HCT116 (cell line): ENCODE data around the gene WNT11. TPM values are rescaled to one million over a fixed set of nuclear protein-coding genes. Genes with fewer than 3 reads are reported as not detected.

Experiments used
- ATAC-seq: fragments of 200-7000 bp; cut with Tn5 transposase; 2 replicates; pipeline ENCODE4 v1.9.1; 2020; ENCODE audit warnings: mild to moderate bottlenecking, moderate library complexity
- BruUV-seq: library from RNA; stranded (reverse); fragments of 400-500 nt; replicated peaks from 2 replicates; lab custom pipeline; 2021; lab: Mats Ljungman, UMichigan
- CTCF ChIA-PET: fragments of 300-600 bp; sonication (Branson Sonifier 250); formaldehyde crosslinking; loops from one replicate; lab custom pipeline; 2021; ENCODE audit warnings: antibody characterized with exemption; lab: Charles Lee
- POLR2A ChIA-PET: fragments of 300-600, 350-600 bp; sonication (Branson Sonifier 250); formaldehyde crosslinking; loops from one replicate; lab custom pipeline; 2021; ENCODE audit warnings: antibody characterized with exemption; lab: Charles Lee
- RAD21 ChIA-PET, 2 experiments: fragments of 300-600 bp; sonication (Branson Sonifier 250); formaldehyde crosslinking; loops; one replicate each; lab custom pipeline; 2023; ENCODE audit warnings: low total read pairs in 2 of 2; ENCODE audit not compliant: uncharacterized antibody in 2 of 2, unreplicated experiment in 2 of 2, low non-redundant PET in 1 of 2; lab: Charles Lee
- DNase-seq: peaks from one replicate; pipeline ENCODE4 v3.0.0-alpha.2; 2010; ENCODE audit warnings: low read depth, low spot score
- H2AFZ ChIP-seq: fragments of 200-600 bp; shearing (Covaris generic), sonication (generic); 2 replicates; pipeline ENCODE4 v1.6.1; 2017; ENCODE audit warnings: low read depth, mixed run types, mixed read lengths, antibody characterized with exemption, low read length; ENCODE audit not compliant: poor library complexity, severe bottlenecking
- H3K27ac ChIP-seq: 2 replicates; pipeline ENCODE4 v1.5.1; 2012; ENCODE audit warnings: low read depth, low read length
- H3K27me3 ChIP-seq: fragments of 200-600 bp; sonication (generic); 2 replicates; pipeline ENCODE4 v1.6.1; 2016; ENCODE audit warnings: mixed run types, low read length, mixed read lengths; ENCODE audit not compliant: insufficient read depth
- H3K36me3 ChIP-seq, 2 experiments: fragments of 200-500 bp in 1 of 2; fragments of 200-600 bp in 1 of 2; sonication (Bioruptor generic) in 1 of 2; sonication (generic) in 1 of 2; 2 replicates each; pipeline versions ENCODE4 v1.5.1 to v1.6.1; 2014 to 2016; ENCODE audit warnings: low read length in 2 of 2, inconsistent platforms in 1 of 2, mixed read lengths in 1 of 2, mixed run types in 1 of 2; ENCODE audit not compliant: insufficient read depth in 2 of 2, control insufficient read depth in 1 of 2
- H3K4me1 ChIP-seq, 2 experiments: fragments of 200-600 bp in 1 of 2; sonication (generic) in 1 of 2; 2 replicates each; pipeline versions ENCODE4 v1.5.1 to v1.6.1; 2012 to 2017; ENCODE audit warnings: low read length in 2 of 2, inconsistent platforms in 1 of 2, mild to moderate bottlenecking in 1 of 2, mixed read lengths in 1 of 2, mixed run types in 1 of 2, moderate library complexity in 1 of 2; ENCODE audit not compliant: insufficient read depth in 2 of 2, control insufficient read depth in 1 of 2
- H3K4me2 ChIP-seq: fragments of 200-600 bp; sonication (generic); 2 replicates; pipeline ENCODE4 v1.6.1; 2017; ENCODE audit warnings: mixed run types, low read length, mixed read lengths
- H3K4me3 ChIP-seq, 2 experiments: fragments of 200-600 bp in 1 of 2; sonication (generic) in 1 of 2; replicated peaks in 1 of 2; 2 replicates each; pipeline ENCODE4 v1.5.1; 2011 to 2016; ENCODE audit warnings: low read length in 2 of 2, control low read depth in 1 of 2, low read depth in 1 of 2, mild to moderate bottlenecking in 1 of 2, mixed read lengths in 1 of 2, mixed run types in 1 of 2
- H3K79me2 ChIP-seq: fragments of 200-600 bp; sonication (generic); 2 replicates; pipeline ENCODE4 v1.6.1; 2017; ENCODE audit warnings: mild to moderate bottlenecking, mixed run types, low read length, moderate library complexity, mixed read lengths; ENCODE audit not compliant: insufficient read depth
- H3K9ac ChIP-seq: fragments of 200-600 bp; sonication (generic); 2 replicates; pipeline ENCODE4 v1.6.1; 2016; ENCODE audit warnings: low read length, mixed read lengths
- H3K9me2 ChIP-seq: fragments of 200-600 bp; sonication (generic), shearing (Covaris generic); 2 replicates; pipeline ENCODE4 v1.6.1; 2017; ENCODE audit warnings: mixed run types, mild to moderate bottlenecking, moderate library complexity; ENCODE audit not compliant: insufficient read depth
- H3K9me3 ChIP-seq, 2 experiments: fragments of 200-500 bp in 1 of 2; fragments of 200-600 bp in 1 of 2; sonication (Bioruptor generic) in 1 of 2; sonication (generic) in 1 of 2; 2 replicates each; pipeline ENCODE4 v1.6.1; 2014 to 2017; ENCODE audit warnings: low read length in 2 of 2, mixed read lengths in 2 of 2, inconsistent platforms in 1 of 2, low read depth in 1 of 2, mild to moderate bottlenecking in 1 of 2, mixed run types in 1 of 2, moderate library complexity in 1 of 2; ENCODE audit not compliant: control insufficient read depth in 1 of 2, insufficient read depth in 1 of 2
- H4K20me1 ChIP-seq: fragments of 200-600 bp; sonication (generic), shearing (Covaris generic); 2 replicates; pipeline ENCODE4 v1.6.1; 2017; ENCODE audit warnings: mixed run types, mild to moderate bottlenecking, moderate library complexity; ENCODE audit not compliant: insufficient read depth
- ATF3 ChIP-seq: IDR thresholded peaks from 2 replicates; pipeline ENCODE4 v1.6.1; 2012
- CBX3 ChIP-seq: IDR thresholded peaks from 2 replicates; pipeline ENCODE4 v1.6.1; 2012; ENCODE audit warnings: low read depth
- CEBPB ChIP-seq: IDR thresholded peaks from 2 replicates; pipeline ENCODE4 v1.6.1; 2012; ENCODE audit warnings: low read depth
- ELF1 ChIP-seq: IDR thresholded peaks from 2 replicates; pipeline ENCODE4 v1.6.1; 2012; ENCODE audit warnings: low read depth, borderline replicate concordance
- EZH2phosphoT487 ChIP-seq: fragments of 200-600 bp; IDR thresholded peaks from 2 replicates; pipeline ENCODE4 v1.6.1; 2018; ENCODE audit warnings: antibody characterized with exemption, borderline replicate concordance
- FOSL1 ChIP-seq: IDR thresholded peaks from 2 replicates; pipeline ENCODE4 v1.6.1; 2012; ENCODE audit warnings: low read depth
- JUND ChIP-seq: IDR thresholded peaks from 2 replicates; pipeline ENCODE4 v1.6.1; 2012
- POLR2A ChIP-seq: IDR thresholded peaks from 2 replicates; pipeline ENCODE4 v1.7.0; 2011; ENCODE audit warnings: borderline replicate concordance; ENCODE audit not compliant: insufficient read depth, insufficient read length; ENCODE audit errors: extremely low read depth
- POLR2AphosphoS5 ChIP-seq: IDR thresholded peaks from 2 replicates; pipeline ENCODE4 v1.6.1; 2011; ENCODE audit warnings: mild to moderate bottlenecking, low read depth, low read length, moderate library complexity
- SIN3A ChIP-seq: IDR thresholded peaks from 2 replicates; pipeline ENCODE4 v1.6.1; 2012; ENCODE audit warnings: low read depth
- SP1 ChIP-seq: IDR thresholded peaks from 2 replicates; pipeline ENCODE4 v1.6.1; 2012; ENCODE audit warnings: low read depth
- TCF7L2 ChIP-seq: IDR thresholded peaks from 2 replicates; pipeline ENCODE4 v1.7.0; 2011; ENCODE audit warnings: borderline replicate concordance, inconsistent platforms; ENCODE audit not compliant: insufficient read depth, insufficient read length; ENCODE audit errors: extremely low read depth
- YY1 ChIP-seq: IDR thresholded peaks from 2 replicates; pipeline ENCODE4 v1.6.1; 2011; ENCODE audit warnings: low read length, low read depth, moderate library complexity, mild to moderate bottlenecking; ENCODE audit not compliant: insufficient replicate concordance; ENCODE audit errors: extremely low read depth
- ZFX ChIP-seq: fragments of 450-650 bp; IDR thresholded peaks from 2 replicates; pipeline ENCODE4 v1.6.1; 2017
- ZNF274 ChIP-seq: fragments of 200-500 bp; sonication (Bioruptor generic); IDR thresholded peaks from 2 replicates; pipeline ENCODE4 v1.6.1; 2014; ENCODE audit warnings: mild to moderate bottlenecking, low read depth, low read length, inconsistent platforms
- intact Hi-C: fragments of 100-400 bp; cut with micrococcal nuclease; formaldehyde crosslinking; loops from 2 replicates; pipeline ENCODE4 v1.10.0; 2022
- total RNA-seq: library from RNA; stranded (reverse); gene quantifications from one replicate; pipeline ENCODE4 v1.2.1, GENCODE V29; 2021; ENCODE audit not compliant: unreplicated experiment
- TF ChIP-seq, protein P1 (sequence below): IDR thresholded peaks from 2 replicates; pipeline ENCODE4 v1.6.1; 2012
- TF ChIP-seq, protein P2 (sequence below): IDR thresholded peaks from 2 replicates; pipeline ENCODE4 v1.6.1; 2012; ENCODE audit warnings: low read depth

WNT11 gene
- total RNA-seq, 1 experiment from 2014 or later: 1.9 TPM

GRCh38 chr11:76240666-76241065, 34.4 kb upstream of the WNT11 start:
- H3K9me2 ChIP-seq: no peaks in the 10 kb centered on the region
- no peaks in the 10 kb centered on the region for H3K79me2 ChIP-seq
- H3K27me3 ChIP-seq: no peaks in the 10 kb centered on the region
- no peak overlapping the region for H2AFZ ChIP-seq
- H3K27ac ChIP-seq: no peak overlapping the region
- ChIA-PET CTCF (interaction anchor here (0.9 kb wide), 1 partner anchor 33 kb away, joined by 3 read pairs; no protein-coding TSS in a partner anchor), RAD21 (no interaction called here), POLR2A (no interaction called here)
- no TSS peak for BruUV-seq
- H3K4me1 ChIP-seq: peaks cover 10 to 26% of the 10 kb centered on the region in 2 experiments; a peak in 3 of 4 replicates
- TF ChIP-seq FOSL1 (no peak), ZNF274 (no peak), CEBPB (no peak), ZFX (no peak), TCF7L2 (no peak), SP1 (no peak)
- TF ChIP-seq, protein P1, sequence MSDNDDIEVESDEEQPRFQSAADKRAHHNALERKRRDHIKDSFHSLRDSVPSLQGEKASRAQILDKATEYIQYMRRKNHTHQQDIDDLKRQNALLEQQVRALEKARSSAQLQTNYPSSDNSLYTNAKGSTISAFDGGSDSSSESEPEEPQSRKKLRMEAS: no peak
- DNase-seq: no peak
- no peak overlapping the region for H3K4me2 ChIP-seq
- H3K9ac ChIP-seq: no peak overlapping the region
- intact Hi-C loops: no loop called here
- no peak for ATAC-seq
- no peaks in the 10 kb centered on the region for H3K36me3 ChIP-seq
- H4K20me1 ChIP-seq: no peaks in the 10 kb centered on the region
- H3K9me3 ChIP-seq: no peaks in the 10 kb centered on the region
- no peak overlapping the region for H3K4me3 ChIP-seq

DNA sequence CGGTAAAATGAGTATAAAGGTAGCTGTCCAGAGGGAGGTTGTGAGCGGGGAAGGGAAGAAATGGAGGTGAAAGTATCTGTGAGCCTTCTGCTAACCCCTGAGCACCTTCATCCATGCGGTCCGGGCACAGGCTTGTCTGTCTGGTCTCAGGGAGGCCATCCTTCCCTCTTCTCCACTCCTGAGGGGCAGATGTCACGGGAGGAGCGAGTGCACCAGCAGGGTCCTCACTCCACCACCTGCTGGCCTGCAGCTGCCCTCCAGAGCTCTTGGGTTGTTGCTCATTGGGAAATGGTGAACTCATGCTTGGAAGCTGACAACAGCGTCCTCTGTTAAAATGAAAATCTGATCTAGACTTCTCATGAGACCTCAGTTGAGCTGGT, 33.8 kb upstream of the WNT11 start:
- BruUV-seq: no TSS peak
- CTCF ChIA-PET: interaction anchor here (0.9 kb wide), 1 partner anchor 33 kb away, joined by 3 read pairs; no protein-coding TSS in a partner anchor
- intact Hi-C loops: no loop called here
- TF ChIP-seq, protein P2, sequence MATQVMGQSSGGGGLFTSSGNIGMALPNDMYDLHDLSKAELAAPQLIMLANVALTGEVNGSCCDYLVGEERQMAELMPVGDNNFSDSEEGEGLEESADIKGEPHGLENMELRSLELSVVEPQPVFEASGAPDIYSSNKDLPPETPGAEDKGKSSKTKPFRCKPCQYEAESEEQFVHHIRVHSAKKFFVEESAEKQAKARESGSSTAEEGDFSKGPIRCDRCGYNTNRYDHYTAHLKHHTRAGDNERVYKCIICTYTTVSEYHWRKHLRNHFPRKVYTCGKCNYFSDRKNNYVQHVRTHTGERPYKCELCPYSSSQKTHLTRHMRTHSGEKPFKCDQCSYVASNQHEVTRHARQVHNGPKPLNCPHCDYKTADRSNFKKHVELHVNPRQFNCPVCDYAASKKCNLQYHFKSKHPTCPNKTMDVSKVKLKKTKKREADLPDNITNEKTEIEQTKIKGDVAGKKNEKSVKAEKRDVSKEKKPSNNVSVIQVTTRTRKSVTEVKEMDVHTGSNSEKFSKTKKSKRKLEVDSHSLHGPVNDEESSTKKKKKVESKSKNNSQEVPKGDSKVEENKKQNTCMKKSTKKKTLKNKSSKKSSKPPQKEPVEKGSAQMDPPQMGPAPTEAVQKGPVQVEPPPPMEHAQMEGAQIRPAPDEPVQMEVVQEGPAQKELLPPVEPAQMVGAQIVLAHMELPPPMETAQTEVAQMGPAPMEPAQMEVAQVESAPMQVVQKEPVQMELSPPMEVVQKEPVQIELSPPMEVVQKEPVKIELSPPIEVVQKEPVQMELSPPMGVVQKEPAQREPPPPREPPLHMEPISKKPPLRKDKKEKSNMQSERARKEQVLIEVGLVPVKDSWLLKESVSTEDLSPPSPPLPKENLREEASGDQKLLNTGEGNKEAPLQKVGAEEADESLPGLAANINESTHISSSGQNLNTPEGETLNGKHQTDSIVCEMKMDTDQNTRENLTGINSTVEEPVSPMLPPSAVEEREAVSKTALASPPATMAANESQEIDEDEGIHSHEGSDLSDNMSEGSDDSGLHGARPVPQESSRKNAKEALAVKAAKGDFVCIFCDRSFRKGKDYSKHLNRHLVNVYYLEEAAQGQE: no peak
- no peak for TF ChIP-seq SIN3A
- no peak for TF ChIP-seq FOSL1
- no peak for TF ChIP-seq ZNF274
- TF ChIP-seq POLR2AphosphoS5: no peak
- TF ChIP-seq ATF3: no peak
- TF ChIP-seq YY1: no peak
- TF ChIP-seq SP1: no peak
- TF ChIP-seq CBX3: no peak
- no peak for TF ChIP-seq POLR2A
- no peak for TF ChIP-seq ELF1
- TF ChIP-seq EZH2phosphoT487: no peak
- no peak for TF ChIP-seq JUND

More for the DNA sequence above, 33.8 kb upstream of the WNT11 start:
- H3K79me2 ChIP-seq: no peaks in the 10 kb centered on the region
- ATAC-seq (no peak), DNase-seq (no peak)
- H3K27me3 ChIP-seq: no peaks in the 10 kb centered on the region
- POLR2A ChIA-PET: no interaction called here
- no peak overlapping the region for H2AFZ ChIP-seq
- RAD21 ChIA-PET: no interaction called here
- peaks cover 10 to 27% of the 10 kb centered on the region in 2 experiments; a peak in 3 of 4 replicates for H3K4me1 ChIP-seq
- H3K9me3 ChIP-seq: no peaks in the 10 kb centered on the region
- no peaks in the 10 kb centered on the region for H3K9me2 ChIP-seq
- H3K4me2 ChIP-seq: no peak overlapping the region
- H3K27ac ChIP-seq: no peak overlapping the region
- no peak overlapping the region for H3K4me3 ChIP-seq
- H3K36me3 ChIP-seq: no peaks in the 10 kb centered on the region
- H3K9ac ChIP-seq: no peak overlapping the region
- no peaks in the 10 kb centered on the region for H4K20me1 ChIP-seq
